NK-92 (cell line): ENCODE results near the gene ART4.

Source experiments
- DNase-seq: peaks from one replicate; lab custom pipeline; 2025; ENCODE audit not compliant: unreplicated experiment; lab: John Stamatoyannopoulos, UW

Gene ART4, protein sequence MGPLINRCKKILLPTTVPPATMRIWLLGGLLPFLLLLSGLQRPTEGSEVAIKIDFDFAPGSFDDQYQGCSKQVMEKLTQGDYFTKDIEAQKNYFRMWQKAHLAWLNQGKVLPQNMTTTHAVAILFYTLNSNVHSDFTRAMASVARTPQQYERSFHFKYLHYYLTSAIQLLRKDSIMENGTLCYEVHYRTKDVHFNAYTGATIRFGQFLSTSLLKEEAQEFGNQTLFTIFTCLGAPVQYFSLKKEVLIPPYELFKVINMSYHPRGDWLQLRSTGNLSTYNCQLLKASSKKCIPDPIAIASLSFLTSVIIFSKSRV

DNA sequence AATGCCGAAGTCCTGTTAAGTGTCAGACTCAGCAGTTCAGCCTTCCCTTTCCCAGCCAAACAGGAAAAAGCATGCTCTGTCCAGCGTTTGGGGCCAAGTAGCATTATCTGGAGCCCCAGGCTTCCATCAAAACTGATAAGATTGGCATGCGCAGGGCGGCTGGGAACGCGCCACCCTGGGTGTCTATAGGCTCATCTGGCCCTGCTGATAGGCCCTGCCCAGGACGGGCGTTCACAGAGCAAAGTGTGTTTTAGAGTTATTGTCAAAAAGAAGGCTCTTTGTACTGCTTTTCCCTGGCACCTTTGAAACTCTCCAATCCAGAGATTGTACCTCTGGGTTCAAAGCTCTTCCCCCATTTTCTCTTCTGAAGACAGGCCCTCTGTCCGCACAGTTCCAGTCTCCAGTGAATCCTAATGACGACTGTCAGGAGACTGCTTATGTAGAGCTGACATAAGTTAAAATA, at the start of gene ART4:
ART4 (minus strand) TSS at position 102 of the 463 bp plus-strand sequence. CDS start 413 bp downstream, outside the sequence.
- DNase-seq = no peak

DNA sequence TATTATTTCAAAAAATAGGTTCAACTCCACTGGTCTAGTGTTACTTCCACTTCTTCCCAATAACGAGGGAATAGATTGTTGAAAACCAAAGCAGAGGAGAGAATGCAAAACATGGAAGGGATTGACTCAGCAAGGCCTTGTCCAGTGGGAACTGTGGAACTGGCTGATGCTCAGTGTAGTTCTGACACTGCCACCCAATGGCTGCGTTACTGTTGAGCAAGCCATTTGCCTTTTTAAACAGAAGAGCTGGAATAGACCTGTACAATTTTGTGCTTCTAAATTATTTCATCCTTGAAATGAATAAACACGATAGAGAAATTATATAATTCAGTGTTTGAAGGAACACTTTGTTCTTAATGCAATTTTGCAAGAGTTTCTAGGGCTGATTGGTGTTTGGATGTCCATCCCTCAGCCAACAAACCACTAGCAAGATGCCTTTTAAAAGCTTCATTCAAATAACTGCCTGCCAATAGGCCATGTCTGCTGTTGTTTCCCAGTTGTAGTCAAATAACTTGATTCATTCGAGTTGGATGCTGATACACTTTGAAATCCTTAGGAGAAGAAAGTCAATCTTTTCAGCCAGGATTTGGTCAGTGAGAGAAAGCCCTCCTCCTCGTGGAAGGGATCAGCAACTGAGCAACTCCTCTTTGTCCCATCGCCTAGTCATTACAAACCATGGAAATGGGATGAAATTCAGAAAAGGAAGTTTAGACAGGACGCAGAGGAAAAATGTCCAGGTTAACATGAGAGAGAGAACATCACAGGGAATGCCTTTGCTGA, 49.6 kb upstream of the ART4 start:
- DNase-seq = no peak

DNA sequence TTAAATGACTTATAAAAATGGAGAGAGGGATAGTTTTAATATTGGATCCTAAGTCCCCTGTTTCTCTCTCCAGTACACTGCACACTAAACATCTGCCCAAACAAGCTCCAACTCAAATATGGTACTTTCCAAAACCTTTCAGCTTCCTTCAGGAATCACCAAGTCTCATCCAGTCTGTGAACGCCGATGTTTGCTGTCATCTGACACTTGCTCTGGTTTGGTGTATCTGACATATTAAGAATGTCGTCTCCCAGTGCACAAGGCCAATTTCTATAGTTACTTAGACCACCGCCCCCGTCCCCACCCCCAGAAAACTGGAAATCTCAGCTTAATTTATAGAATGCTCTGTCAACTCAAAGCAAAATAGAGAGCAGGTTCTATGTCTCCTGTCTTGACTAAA, 47.4 kb upstream of the ART4 start:
- no peak for DNase-seq

DNA sequence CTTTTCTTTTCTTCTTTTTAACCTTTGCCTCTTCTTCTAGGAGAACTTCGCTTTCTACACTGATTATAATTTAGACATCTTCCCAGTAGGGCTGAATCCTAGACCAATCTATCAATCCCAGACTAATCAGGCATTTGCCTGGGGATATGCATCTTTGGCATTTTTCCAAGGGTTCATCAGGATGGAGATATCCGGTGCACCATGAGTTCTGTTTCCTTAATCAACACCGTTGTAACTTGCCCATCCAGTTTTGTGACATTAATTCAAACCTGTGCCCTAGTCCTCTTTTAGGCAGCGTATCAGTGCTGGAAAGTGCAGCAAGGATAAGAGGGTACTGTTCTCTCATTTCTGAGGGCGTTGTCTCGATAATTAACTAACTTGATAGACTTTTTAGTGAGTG, 42.9 kb upstream of the ART4 start:
- no peak for DNase-seq

DNA sequence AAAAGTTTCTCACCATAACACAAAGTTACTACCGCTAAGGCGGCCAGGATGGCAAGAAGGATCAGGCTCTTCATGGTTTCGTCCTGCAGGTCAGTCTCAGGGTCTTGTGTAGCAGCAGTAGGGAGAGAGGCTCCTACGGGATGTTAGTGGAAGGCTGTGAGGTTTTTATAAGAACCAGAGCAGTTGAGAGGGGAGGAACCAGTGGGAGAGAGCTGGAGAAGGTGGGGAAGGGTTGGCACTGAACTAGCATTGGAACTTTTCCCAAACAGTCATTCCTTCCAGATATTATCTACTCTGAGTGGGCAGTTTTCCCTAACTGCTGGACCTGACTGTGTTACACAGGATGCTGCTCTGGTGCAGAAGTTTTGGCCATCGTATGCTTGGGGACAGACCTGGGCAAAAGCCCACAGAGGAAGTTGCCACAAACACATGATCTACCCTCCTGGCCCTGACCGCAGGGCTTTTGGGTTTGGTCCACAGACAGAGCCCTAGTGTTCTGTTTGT, 42.4 kb upstream of the ART4 start, which contains the start of gene MGP:
MGP (minus strand) TSS at position 137 of the 504 bp plus-strand sequence; CDS start at position 74, 63 bp downstream.
- DNase-seq = no peak

DNA sequence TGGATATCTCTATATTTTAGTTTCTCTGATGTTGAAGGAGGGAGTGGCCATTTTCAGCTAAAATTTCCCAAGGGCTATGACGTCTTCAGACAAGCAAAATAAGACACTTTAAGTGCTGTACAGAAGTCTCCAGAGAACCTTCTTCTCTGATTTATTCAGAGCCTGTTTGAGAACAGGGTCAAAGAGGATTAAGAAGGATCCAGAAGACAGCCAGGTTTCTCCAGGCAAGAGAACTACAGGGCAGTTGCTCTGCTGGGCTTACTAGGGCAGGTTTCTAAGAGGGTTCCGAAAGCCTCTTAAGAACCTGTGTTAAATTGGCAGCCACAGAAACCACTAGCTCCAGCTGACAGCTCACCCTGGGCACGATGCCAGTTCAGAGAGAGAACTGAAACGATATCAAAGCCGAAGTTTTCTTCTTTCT, 41.1 kb upstream of the ART4 start:
- no peak for DNase-seq

DNA sequence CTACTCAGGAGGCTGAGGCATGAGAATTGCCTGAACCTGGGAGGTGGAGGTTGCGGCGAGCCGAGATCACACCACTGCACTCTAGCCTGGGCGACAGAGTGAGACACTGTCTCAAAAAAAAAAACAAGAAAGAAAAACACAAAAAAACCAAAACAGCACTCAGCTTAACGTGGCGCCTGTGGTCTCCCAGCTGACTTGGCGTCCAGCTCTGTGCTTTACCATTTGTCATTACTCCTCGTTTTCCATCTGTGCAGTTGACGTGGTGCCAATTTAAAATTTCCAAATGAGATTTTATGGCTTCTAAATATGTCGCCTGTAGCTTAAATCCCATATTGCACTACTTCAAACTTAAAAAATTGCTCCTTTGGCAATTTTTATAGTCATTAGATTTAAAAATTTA, 40.4 kb upstream of the ART4 start:
- DNase-seq = no peak

DNA sequence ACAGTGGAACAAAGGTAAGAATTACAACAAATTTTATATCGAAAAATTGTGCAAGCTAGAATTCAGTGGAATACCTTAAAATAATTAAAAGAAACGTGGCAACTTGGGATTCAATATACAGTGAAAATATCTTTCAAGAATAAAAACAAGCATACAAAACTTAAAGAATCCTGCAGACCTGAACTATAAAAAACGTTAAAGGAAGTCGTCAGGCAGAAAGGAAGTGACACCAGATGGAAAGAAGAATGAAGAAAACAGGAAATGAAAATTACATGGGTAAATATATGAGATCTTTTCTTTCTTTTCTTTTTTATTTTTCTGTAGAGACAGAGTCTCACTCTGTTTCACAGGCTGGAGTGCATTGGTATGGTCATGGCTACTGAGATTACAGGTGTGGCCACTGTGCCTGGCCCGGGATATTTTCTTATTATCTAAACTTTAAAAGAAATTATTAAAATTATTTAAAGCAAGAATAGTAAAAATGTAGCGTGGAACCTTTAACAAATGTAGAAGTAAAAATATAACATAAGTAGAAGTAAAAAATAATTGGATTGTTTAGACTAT, 37.6 kb upstream of the ART4 start:
- no peak for DNase-seq

DNA sequence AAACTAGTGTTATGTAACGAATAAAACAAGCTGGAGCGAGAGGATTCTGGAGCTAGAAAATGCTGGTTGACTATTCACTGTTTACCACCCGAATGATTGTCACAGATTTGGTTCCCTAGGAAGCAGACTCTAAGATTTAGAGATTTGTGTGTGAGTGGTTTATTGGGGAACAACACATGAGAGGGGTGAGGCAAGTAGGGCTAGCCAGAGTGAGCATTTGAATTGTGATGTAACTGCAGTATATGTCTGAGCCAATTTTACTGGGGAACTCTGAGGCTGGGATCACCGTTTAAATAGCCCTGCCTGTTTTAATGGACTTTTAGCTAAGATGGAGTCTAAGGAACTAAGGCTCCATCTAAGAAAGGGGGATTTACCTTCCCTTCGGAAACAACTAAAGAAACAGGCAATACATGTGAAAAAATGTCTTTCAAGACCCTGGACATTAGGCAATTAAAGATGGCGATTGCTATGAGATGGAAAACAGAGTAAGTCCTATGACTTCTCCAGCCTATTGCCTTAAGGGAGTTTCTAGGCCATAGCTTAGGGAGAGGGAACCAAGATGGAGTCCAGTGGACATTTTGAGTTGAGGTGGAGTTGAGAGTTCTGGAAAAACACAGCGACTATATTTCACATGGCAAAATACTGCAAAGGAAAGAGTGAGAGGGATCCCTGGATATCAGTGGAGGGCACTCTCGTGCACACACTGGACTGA, 36.1 kb upstream of the ART4 start:
- no peak for DNase-seq

DNA sequence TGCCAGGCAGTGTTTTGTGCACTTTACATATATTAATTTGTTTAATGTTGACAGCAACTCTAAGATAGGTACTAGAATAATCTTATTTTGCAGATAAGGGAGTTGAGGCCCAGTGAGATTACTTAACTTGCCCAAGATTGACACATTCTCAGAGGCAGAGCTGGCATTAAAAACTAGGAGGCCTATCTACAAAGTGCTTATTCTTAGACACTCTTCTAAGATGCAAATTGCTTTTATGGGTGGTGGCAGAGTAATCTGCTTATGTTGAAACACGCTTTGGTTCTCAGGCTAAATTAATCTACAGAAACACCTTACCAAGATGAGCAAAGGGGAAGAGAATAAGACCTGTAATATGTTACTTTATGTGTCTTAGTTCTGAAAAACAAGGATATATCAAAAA, 35.2 kb upstream of the ART4 start:
- no peak for DNase-seq

DNA sequence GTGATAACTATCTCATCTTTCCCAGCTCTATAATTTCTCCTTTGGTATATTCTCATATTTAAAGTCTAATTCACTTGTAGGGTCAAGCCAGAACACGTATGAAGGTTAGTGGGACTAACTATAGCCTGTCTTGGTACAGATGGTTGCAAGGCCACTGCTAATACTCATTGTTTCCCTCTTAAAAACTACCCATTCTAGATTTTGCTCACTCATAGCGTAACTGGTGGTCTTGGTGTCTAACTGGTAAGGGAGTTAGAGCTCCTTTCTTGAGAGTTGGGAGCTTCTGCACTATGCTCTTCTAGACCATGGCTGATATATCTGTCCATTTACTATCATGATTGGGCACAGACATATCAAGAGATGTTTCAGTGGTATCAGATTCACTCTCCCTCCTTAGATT, 33.5 kb upstream of the ART4 start:
- DNase-seq = no peak

DNA sequence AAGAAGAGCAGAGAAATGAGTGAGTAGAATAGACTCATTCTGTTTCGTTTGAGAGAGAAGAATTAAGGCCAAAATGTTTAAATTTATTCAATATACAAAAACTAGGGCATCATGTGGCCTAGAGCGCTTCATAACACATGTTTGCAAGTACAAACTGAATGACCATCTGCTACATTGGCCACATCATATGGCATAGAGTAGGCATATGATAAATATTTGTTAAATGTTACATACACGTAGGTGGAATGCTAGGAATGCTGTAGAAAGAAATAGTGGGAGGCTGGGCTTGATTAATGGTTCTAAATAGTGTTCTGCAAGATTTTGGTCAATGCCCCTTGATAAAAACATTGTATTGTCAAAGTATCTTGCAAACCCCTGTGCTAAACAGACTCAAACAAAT, 31.6 kb upstream of the ART4 start:
- DNase-seq = no peak

DNA sequence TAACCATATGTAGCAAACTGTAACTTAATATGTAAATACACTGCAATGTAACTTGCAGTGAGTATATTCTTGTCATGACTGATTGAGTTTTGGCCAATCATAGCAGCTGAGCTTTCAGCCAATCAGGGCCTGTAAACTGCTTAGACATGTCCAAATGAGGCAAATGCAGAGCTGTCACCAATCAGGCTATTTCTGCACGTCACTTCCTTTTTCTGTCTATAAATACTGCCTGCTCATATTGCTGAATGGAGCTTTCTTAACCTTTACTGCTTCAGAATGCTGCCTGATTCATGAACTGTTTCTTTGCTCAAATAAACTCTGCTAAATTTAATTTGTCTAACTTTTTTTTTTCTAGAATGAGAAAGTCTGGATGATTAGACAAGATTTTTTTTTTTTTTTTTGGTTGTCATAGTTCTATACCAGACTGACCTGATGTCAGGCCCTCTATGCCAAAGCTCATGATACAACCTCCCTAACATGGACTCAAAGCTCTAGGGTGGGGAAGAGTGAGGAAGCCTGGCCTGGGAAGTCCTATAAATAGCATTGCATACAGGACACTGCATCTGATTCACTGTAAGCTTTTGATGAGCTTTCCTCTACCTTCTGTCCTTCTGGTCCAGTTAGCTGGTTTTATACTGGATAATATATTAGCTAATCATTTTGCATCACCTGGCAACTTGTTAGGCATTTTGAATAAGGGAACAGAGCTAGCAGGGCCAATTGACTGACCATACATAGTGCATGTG, 30.3 kb upstream of the ART4 start:
- no peak for DNase-seq

DNA sequence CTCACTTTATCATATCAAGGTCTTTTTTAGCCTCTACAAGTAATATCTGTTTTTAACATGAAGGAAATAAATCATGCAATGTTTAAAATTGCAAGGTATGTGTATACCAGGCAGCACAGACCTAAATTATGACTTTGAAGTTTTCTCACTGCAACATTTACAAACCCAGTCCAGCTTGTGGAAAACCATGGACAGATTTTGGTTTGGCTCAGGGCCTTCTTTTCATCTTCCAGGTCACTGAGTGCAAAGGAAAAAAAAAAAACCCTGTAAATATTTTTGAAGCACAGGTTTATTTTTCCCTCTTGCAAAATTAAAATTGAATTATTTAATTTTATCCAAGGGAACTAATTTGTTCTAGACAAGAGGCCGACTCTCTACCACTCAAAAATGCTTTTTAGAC, 28.6 kb upstream of the ART4 start:
- no peak for DNase-seq

DNA sequence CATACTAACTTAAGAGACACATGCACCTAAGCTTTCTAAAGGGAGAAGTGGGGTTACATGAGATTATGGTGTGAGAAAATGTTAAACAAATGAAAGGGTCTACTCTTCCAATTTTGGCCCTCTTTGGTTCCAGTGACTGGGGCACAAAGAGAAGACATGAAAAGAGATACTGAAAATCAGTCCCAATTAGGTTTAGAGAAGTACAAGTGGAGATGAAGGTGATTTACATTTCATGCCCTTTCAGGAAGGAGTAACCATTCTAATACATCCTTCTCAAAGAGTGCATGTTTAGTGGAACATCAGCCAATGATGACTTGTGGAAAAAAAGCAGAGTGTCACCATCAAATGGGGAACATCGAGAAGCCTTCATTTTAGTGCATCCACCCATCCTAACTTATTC, 27.9 kb upstream of the ART4 start:
- no peak for DNase-seq

DNA sequence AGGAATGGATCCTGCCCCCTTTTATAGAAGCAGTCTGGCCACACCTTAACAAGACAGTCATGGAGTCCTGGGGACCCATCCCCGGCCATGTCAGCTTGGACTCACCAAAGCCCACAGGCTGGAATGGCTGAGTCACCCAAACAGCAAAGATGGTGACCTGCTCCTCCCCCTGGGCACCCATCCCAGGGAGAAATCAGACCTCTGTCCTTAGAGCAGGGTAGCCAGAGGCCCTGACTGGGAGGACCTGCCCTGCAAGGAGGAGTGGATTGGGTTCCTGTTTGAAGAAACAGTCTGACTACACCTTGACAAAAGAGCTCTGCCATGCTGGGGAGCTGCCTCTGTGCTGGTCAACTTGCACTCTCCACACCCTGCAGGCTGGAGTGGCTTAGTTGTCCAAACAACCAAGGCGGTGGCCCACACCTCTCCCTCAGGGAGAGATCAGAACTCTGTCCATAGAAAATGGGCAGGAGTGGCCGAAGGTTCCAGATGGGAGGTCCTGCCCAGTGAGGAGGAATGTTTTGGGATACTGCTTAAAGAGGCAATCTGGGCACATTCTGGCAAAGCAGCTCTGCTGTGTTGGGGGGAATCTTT, 25.7 kb upstream of the ART4 start:
- DNase-seq = no peak

DNA sequence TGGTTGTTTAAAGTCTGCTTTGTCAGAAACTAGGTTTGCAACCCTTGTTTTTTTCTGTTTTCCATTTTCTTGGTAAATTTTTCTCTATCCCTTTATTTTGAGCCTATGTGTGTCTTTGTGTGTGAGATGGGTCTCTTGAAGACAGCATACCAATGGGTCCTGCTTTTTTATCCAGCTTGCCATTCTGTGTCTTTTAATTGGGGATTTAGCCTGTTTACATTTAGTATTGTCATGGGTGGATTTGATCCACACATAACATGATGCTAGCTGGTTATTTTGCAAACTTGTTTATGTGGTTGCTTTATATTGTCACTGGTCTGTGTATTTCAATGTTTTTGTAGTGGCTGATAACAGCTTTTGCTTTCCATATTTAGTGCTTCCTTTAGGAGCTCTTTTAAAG, 17.2 kb upstream of the ART4 start:
- no peak for DNase-seq

DNA sequence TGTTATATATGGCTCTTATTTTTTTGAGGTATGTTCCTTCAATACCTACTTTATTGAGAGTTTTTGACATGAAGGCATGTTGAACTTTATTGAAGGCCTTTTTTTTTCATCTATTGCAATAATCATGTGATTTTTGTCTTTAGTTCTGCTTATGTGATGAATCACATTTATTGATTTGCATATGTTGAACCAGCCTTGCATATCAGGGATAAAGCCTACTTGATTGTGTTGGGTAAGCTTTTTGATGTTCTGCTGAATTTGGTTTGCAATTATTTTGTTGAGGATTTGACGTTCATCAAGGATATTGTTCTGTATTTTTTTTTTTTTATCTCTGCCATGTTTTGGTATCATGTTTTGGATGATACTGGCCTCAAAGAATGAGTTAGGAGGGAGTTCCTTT, 15.2 kb upstream of the ART4 start:
- DNase-seq = no peak

DNA sequence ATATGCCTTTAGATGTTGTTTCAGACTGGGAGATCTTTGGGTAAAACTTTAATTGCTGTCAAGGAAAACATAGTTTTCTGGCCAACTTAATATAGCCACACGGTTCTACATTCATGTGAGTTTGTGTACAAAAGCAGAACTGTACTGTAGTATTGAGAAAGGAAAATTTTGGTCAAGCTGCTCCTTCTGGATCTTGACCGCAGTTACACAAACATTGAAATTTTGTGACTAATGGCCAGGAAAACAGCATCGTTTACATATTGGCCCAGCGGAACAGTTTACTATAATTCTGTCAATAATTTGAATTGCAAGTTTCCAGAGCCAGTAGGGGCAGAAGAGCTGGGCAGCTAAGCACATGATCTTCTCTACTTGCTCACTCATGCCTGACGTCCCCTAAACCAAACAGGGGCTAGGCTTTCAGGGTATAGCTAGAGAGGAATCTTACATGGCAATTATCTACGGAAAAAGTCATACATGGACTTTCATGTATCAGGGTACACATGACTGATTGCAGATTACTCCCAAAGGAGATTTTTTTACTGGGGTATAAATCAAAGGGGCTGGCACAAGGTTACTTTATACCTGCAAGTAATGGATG, 11.4 kb upstream of the ART4 start:
- no peak for DNase-seq

DNA sequence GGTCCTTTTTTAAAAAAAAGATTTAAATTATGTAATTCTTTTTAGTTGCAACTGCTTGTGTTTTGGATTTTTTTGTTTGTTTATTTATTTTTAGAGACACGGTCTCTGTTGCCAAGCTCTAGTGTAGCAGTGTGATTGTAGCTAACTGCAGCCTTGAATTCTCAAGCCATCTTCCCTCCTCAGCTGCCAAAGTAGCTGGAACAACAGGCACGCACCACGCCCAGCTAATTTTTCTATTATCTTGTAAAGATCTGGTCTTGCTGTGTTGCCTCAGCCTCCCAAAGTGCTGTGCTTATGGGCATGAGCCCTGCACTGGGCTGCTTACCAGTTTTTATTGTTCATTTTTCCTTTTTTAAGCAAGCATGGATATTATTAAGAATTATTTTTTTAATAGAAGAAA, 10.6 kb upstream of the ART4 start:
- DNase-seq = no peak
